Caki2 (cell line): Measurements from ENCODE around the gene DCLK1. TPM values are rescaled to one million over a fixed set of nuclear protein-coding genes. Genes with fewer than 3 reads are reported as not detected.
A peak's percentile ranks its signal among the peaks of the same experiment; 100 is the strongest.
"Not testable (repeated sequence)": the region's sequence is repeated elsewhere in the genome, so short reads cannot be mapped to it uniquely, and the experiment has no call there.

Experiments
- DNase-seq: peaks from one replicate; pipeline ENCODE4 v3.0.0-alpha.2; 2015; ENCODE audit warnings: low read depth
- in situ Hi-C: cut with HindIII; loops from 2 replicates; pipeline ENCODE4 v1.10.0; 2016; ENCODE audit warnings: low sequenced_read_pairs, low pct_unique_long_range_greater_than_20kb, mixed read lengths
- total RNA-seq: library from RNA; depleted of rRNA; stranded (reverse); fragments of >200 nt; shearing (Covaris generic); gene quantifications from 2 replicates; pipeline ENCODE4 v1.2.3, GENCODE V29; 2014; ENCODE audit warnings: low replicate concordance

DCLK1 gene
- total RNA-seq, 1 experiment from 2014 or later, result 3.7 TPM

DNA sequence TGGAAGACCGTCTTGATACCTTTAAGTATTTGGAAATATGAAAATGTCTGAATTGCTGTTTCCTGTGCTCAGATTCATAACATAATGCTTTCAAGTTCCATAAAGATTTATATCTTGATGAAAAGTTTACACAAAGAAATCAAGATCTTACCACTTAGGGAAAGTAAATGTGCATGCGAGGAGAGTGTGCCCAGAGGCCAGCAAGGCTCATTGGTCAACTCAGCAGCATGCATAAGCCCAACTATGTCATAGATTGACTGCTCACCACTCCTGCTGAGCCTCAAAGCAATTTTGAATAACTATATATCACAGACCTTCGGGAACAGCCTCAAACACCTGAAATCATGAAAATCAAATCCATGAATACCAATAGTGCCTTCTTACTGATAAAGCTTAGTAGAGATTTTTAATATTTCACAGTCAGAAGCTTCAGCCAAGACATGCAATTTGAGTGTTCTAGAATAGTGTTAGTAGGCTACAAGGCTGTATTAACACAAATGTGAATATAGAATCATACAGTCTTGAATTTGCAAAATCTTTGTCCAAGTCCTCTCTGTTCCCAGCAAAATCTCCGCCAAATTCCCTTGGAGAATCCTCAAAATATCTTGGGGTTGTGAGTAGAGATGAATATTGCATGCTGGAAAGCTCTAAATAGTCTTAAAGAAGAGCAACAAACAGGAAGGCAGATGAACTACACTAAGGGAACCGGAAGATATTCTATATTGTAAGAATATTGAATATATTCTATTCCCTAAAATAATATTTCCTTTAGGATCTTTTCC lies 124.1 kb downstream of the DCLK1 start:
- in situ Hi-C loops, result no loop called here

DNA sequence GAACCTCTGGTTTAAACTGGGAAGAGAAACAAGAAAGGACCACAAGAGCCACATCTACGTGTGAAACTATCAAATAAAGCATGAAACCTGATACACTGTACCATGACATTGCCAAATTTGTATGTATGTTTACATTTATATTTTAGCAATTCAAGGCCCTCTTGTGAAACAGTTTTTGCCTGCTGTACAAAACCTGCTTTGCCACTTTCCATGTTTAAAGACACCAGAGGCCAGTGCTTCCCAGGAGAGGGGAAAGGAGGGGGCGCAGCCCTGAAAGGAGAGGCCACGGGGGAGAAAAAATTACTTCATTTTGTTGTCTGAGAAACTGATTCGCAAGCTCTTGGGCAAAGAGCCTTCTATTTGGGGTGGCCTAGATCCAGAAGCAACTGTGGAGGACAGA lies 124.8 kb downstream of the DCLK1 start:
- DNase-seq, result no peak
- in situ Hi-C loops, result no loop called here

More for the DNA sequence above, 124.1 kb downstream of the DCLK1 start:
- no peak for DNase-seq

DNA sequence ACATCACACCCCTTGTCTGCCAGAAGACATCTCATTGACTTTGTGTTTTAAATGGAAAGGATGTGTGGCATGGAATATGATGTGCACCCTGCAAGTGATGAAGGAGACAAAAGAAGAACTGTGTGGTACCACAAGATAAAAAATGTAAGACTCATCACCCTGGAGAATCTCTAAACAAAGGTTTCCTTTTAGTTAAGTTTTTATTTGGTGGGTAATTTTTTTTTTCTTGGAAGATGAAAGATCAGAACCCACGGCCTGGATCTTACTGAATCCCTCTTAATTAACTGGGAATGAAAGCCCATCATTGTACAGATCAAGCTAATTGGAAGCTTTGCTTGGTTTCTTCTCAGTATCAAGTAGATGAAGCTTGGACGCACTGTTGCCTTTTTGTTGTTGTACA lies 129.6 kb downstream of the DCLK1 start:
- no peak for DNase-seq
- in situ Hi-C loops, result no loop called here

DNA sequence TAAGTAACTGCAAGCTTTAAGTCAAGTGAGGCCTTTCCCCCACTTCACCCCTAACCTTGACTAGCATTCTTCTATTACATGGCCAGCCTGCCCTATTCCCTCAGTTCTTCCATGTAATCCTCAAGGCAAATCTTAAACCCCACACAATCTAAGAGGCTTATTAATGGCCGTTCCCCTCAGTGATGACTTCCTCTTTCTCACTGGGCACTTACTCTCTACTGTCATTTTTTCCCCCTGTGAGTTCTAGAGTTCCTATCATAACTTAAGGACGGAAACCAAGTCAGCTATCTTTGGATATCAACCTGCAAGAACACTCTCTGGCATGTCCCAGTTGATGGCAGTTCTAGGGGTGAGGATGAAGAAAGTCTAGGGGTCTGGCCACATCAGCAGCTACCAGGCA lies 131.2 kb downstream of the DCLK1 start:
- DNase-seq, result no peak
- in situ Hi-C loops, result no loop called here

DNA sequence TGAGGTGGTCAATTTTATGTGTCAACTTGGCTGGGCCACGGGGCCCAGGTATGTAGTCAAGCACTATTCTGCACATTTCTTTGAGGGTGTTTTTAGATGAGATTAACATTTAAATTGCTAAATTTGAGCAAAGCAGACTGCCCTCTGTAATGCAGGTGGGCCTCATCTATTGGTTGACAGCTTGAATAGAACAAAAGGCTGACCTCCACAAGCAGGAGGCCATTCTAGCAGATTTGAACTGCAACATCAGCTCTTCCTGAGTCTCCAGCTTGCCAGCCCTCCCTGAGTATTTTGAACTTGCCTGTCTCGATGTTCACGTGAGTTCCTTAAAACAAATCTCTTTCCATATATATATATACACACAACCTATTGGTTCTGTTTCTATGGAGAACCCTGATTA lies 134.8 kb downstream of the DCLK1 start:
- in situ Hi-C loops, result no loop called here
- DNase-seq, result no peak

DNA sequence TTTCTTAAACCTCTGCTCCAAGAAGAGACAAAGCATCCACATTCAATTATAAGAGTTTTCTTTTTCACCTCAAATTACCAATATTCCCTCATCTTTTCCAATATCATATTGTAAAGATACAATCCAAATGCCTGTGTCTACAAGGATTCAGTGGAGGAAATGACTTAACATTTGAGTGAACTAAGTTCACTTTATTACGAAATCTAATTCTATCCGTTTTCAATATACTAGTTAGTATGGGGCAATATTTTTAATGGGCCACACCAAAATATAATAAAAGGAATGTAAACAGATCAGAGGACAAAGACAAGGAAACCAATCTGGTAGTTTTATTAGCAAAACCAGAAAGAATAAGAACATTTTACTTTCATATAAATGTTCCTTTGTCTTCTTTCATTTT lies 136.0 kb downstream of the DCLK1 start:
- in situ Hi-C loops, result no loop called here
- DNase-seq, result no peak

DNA sequence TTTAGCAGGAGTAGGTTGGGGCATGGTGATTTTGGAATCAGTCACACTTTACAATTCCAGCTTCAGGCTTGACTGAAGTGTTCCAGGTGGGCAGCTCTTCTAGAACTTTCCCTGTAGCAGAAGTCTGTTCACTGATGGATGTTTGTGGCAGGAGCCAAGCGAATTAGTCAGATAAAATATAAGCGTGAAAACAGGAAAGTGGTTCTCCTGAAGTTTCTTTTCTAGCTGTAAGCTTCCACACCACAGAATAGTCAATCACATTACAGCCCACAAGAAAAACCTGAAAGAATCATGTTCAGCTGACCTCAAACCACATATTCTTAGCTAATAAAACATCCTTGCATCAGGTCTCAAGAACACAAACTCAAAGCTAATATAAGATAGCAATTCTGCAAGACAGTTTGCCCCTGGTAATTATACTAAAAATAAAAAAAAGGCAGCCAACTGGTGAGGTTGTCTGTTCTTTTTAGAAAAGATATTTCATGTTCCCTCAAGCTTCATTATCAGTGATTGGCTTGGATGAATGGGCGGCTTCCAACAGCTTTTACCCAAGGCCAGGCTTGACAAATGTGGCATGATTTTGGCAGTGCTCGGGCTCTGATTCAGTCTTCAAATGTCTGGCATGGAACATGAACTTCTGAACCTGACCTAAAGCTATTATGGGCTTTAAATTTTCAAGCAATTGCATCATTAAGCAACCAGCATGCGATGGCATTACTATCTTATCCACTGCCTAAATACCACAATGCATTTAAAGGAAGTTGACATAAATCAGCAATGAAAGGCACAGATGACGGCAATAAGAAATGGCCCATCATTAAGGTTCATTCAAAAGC lies 136.8 kb downstream of the DCLK1 start:
- DNase-seq, result peak; percentile 64
- in situ Hi-C loops, result no loop called here

DNA sequence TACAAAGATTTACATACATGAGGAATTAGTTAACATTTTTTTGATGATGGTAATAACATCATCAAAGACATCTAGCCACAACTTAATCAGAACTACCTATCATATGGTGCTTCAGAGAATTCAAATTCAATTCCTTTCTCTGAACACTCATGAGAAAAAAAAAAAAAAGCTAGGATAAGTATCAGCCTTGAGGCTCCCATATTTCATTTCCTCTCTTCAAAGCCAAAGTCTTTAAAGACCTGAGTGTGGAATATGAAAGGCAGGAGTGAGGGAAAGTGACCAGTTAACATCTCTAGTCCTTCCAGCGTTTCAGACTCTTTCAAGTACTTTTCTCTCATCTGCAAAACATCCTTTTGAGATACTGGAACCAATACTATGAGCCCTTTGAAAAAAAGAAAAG lies 137.5 kb downstream of the DCLK1 start:
- no peak for DNase-seq
- in situ Hi-C loops, result no loop called here

DNA sequence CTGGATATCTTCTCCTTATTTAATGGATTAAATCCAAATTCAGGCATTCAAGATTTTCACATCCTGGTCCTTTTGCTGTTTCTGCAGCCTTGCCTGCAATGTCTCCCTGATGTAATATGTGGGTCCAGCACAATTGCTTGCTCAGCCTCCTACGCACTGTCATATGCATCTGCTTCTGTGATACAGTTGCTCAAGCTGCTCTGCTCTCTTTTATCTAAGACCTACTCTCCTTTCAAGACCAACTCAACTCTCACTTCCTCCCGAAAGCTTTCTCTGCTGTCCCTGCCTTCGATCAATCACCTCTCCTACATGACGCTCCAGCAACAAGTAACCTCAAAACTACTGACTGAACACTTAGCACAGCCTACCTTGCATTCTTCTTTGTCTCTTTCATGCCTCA lies 138.2 kb downstream of the DCLK1 start:
- in situ Hi-C loops, result no loop called here
- no peak for DNase-seq

DNA sequence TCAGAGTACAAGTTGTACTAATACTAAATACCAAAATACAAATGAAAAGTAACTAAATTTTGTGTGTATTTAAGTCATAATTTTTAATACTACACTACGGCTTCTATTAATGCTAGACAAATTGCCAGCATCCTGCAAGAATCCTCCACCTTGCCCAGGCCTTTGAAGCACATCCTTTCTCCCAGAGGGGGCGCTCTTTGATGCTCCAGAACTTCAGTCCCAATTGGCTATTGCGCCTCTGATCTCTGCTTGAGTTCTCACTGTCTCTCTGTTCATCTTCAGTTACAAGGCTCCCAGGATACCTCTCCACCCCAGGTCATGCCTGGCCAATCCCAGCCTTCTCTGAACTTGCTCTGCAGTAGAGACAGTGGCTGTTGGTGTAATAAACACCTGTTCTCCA lies 141.0 kb downstream of the DCLK1 start:
- in situ Hi-C loops, result no loop called here
- no peak for DNase-seq

DNA sequence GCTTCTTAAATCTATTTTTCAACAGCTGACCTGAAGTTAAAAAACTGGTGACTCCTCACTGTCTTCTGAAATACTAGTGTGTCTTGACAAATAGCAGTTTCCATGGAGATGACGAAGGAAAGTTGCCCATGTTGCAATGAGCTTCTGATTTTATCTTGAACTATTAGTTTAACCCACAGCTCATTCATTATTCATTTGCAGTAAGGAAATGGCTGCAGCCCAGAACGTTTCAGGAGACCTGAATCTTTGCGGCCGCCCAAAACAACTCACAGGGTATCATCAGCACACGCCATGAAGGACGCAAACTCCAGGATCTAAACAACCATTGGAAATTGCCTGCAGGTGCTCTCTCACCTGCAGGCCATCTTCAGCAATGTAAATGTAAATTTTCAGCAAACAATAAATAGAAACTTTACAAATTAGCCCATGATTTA lies 142.5 kb downstream of the DCLK1 start:
- in situ Hi-C loops, result no loop called here
- DNase-seq, result no peak

DNA sequence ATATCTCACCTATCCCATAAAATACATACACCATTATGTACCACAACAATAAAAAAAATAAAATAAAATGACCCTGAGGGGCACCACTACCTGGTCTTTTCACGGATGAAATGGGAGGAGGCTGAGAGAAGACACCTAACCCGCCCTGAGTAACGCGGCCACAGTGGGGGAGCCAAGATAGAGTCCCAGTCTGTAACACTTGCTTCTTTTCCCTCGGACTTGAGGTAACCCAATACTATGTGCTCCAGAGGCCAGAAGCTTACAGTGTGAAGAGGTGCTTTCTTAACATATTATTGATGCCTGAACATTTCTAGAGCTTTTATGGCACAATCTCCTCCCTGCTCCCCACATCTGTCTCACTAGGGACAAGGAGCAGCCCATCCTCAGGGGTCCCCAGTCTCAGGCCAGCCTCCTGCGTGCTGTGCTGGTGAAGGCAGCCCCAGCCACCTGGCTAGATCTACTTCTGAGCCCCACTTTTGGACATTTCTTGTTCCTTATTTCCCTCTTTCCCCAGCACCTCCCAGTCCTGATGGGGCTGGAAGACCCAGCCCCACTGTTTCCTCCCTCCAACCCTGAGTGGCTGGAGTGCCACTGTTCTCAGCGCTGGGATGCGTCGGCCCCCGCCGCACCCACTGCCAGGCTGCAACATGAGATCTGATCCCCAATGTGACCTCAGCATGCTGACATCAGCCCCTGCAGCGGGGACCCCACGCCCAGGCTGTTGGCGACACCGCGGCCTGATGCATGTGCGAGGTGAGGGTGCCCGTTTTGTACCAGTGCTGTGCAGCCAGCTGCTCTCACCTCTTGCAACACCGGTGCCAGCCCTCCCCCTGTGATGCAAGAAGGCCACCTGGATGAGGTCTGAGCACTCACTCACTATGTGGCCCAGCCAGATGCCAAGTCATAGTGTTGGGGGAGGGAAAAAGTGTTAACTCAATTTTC lies 143.3 kb downstream of the DCLK1 start:
- no peak for DNase-seq
- in situ Hi-C loops, result no loop called here

DNA sequence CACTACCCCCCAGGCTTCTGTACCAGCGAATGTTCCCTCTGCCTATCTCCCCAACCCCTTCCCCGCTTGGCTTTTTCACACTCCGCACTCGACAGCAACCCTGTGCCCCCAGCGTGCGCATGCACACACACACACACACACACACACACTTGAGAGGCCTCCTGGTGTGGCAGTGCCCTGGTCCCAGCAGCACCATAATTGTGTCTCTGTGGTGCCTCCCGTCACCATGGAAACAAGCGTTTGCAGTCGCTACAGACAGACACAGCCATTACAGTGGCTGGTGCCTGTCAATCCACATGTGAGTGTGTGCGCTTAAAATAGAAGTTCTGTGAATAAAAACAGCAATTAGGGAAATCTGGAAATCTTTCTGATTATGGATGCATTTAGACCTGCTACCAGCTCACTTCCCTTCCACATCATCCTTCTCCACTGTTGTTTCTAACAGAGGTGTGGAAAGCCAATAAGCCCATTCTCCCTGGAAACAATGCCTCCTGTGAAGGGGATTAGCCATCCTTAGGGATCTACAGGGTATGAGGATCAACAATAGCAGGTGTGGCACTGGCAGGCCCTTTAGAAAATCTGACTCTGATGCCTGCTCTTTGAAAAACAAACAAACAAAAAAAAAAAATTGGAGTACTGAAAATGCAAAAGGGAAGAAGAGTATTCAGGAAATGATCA lies 146.3 kb downstream of the DCLK1 start:
- no peak for DNase-seq
- in situ Hi-C loops, result no loop called here

DNA sequence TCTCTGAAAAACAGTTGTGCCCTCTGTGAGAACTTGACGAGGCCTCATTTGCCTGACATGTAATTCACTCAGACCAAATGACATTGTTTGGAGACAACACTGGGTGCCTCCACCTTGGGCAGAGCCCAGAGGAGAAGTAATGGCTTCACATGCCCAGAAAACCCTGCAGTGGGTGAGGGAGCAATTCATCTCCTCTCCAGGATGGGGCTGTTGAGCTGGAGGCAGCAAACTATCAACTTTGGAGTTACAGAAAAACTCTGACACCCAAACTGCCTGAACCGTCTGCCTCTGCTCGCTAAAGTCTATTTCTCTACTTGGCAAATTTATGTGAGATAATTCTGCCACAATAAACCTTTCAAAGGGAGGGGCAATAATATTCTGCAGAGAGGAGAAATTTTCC lies 146.9 kb downstream of the DCLK1 start:
- in situ Hi-C loops, result no loop called here

DNA sequence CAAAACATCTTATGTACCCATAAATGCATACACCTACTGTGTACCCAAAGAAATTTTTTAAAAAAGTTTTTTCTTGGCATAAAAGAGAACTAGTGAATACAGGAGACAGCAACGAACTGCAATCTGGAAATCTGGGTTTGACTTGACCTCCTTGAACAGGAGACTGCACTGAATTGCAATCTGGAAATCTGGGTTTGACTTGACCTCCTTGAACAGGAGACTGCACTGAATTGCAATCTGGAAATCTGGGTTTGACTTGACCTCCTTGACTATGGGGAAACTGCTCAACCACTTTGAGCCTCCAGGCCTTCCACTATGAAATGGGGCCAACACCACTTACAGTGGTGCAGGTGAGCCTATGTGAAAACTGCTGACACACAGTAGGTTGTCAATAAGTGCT lies 147.5 kb downstream of the DCLK1 start:
- DNase-seq, in situ Hi-C loops: not testable (repeated sequence)

More for the DNA sequence above, 146.9 kb downstream of the DCLK1 start:
- no peak for DNase-seq

DNA sequence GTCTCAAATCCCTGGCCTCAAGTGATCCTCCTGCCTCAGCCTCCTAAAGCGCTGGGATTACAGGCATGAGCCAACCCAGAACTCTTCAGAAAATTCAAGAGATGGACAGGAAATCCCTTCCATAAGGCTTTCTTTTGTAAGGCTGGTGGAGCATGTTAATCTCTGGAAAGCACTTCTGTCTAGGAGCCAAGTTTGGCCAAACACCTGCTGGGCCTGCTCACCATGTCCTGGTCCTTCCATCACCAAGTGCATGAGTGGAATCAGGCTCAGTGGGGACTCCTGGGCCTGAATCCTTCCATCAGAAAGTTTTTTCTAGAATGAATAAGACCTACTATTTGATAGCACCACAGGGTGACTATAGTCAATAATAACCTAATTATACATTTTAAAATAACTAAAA lies 148.0 kb downstream of the DCLK1 start:
- DNase-seq, result no peak
- in situ Hi-C loops, result no loop called here

DNA sequence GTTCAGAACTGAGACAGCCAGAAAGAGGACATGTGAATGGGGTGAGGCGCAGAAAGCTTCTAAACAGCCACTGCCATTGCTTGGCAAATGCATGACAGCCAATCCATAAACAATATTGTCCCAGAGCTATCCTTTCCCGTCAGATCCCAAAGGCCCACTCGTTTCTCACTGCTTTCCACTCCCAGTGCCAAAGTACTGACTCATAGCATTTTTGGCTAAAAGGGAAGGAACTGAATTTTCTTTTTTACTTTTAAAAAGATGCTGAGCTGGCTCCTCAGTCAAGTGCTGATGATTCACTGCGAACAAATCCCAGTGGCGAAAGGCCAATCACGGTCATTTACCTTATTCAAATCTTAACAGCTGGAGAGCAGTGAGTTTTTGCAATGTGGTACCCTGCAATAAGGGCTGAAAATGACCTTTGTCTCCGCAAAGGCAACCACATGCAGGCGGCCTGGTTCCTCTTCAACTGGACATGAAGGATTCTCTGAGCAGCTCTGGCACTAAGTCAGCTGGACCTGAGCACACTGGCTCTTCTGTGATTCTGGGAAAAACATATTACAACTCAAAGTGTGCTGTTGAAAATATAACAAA lies 151.7 kb downstream of the DCLK1 start:
- peak; percentile 40 for DNase-seq
- in situ Hi-C loops, result no loop called here
